CD4-positive, alpha-beta T cell (primary cell): Measurements from ENCODE around the gene TMEM11. TPM values are rescaled to one million over a fixed set of nuclear protein-coding genes. Genes with fewer than 3 reads are reported as not detected.

Experiments used
- ATAC-seq: fragments of 200-7000 bp; cut with Tn5 transposase; one replicate; pipeline ENCODE4 v1.10.0; 2022; ENCODE audit warnings: mild to moderate bottlenecking; ENCODE audit not compliant: poor library complexity
- CTCF ChIA-PET: fragments of 350-600 bp; sonication (Branson Sonifier 250); formaldehyde crosslinking; loops from one replicate; lab custom pipeline; 2021; ENCODE audit warnings: antibody characterized with exemption, inconsistent platforms; lab: Charles Lee
- POLR2A ChIA-PET: fragments of 350-600 bp; sonication (Branson Sonifier 250); formaldehyde crosslinking; loops from one replicate; lab custom pipeline; 2021; ENCODE audit warnings: antibody characterized with exemption, inconsistent platforms; lab: Charles Lee
- DNase-seq, 14 experiments: peaks; one replicate each; pipeline ENCODE4 v3.0.0-alpha.2; 2013 to 2020; ENCODE audit warnings: mixed read lengths in 2 of 14
- H3K27ac ChIP-seq, 2 donors: one replicate each; pipeline versions ENCODE4 v1.5.1 to v1.7.0; 2013; ENCODE audit warnings: low read length in 2 of 2, low read depth in 1 of 2, mild to moderate bottlenecking in 1 of 2
- H3K27me3 ChIP-seq, 2 experiments: 1 replicate in 1 of 2; 2 replicates in 1 of 2; pipeline versions ENCODE4 v1.6.1 to v1.7.0; 2013; ENCODE audit warnings: low read length in 2 of 2, control low read depth in 1 of 2, mild to moderate bottlenecking in 1 of 2, moderate library complexity in 1 of 2; ENCODE audit not compliant: insufficient read depth in 2 of 2, control insufficient read depth in 1 of 2
- H3K36me3 ChIP-seq: one replicate; pipeline ENCODE4 v1.6.1; 2013; ENCODE audit warnings: low read length, control low read depth; ENCODE audit not compliant: insufficient read depth
- H3K4me1 ChIP-seq: one replicate; pipeline ENCODE4 v1.6.1; 2013; ENCODE audit warnings: low read length, control low read depth; ENCODE audit not compliant: insufficient read depth
- H3K4me3 ChIP-seq: one replicate; pipeline ENCODE4 v1.5.1; 2013; ENCODE audit warnings: mild to moderate bottlenecking, low read length, moderate library complexity
- H3K9me3 ChIP-seq, 2 experiments: 1 replicate in 1 of 2; 2 replicates in 1 of 2; pipeline versions ENCODE4 v1.6.1 to v1.7.0; 2013; ENCODE audit warnings: low read length in 2 of 2, mild to moderate bottlenecking in 2 of 2, control low read depth in 1 of 2, moderate library complexity in 1 of 2; ENCODE audit not compliant: control insufficient read depth in 1 of 2, insufficient read depth in 1 of 2
- H3K27ac Mint-ChIP-seq: one replicate; pipeline ENCODE4 v1.8.0; 2020; ENCODE audit warnings: mixed read lengths
- H3K27me3 Mint-ChIP-seq: one replicate; pipeline ENCODE4 v1.8.0; 2021; ENCODE audit warnings: mixed read lengths
- H3K36me3 Mint-ChIP-seq: one replicate; pipeline ENCODE4 v1.8.0; 2021; ENCODE audit warnings: low read depth, mixed read lengths
- H3K4me1 Mint-ChIP-seq: one replicate; pipeline ENCODE4 v1.8.0; 2021; ENCODE audit warnings: low read depth, mixed read lengths
- H3K4me3 Mint-ChIP-seq: one replicate; pipeline ENCODE4 v1.8.0; 2020; ENCODE audit warnings: mild to moderate bottlenecking, mixed read lengths
- H3K9me3 Mint-ChIP-seq: one replicate; pipeline ENCODE4 v1.8.0; 2020; ENCODE audit warnings: mixed read lengths
- CTCF ChIP-seq: fragments of 200-600 bp; IDR thresholded peaks from one replicate; pipeline ENCODE4 v1.8.0; 2022; ENCODE audit warnings: antibody characterized with exemption, mild to moderate bottlenecking
- intact Hi-C, 2 experiments: fragments of 100-400 bp; cut with DNase I in 1 of 2; cut with micrococcal nuclease in 1 of 2; formaldehyde crosslinking; loops; one replicate each; pipeline versions ENCODE4 v1.15.1 to v1.9.0; 2023 to 2025; cut with DNase I, micrococcal nuclease
- total RNA-seq, 174 experiments: library from RNA in 2 of 174; stranded (reverse) in 2 of 174; gene quantifications; one replicate each; pipeline ENCODE4 v1.2.3 and lab custom pipeline; 2021 to 2026

TMEM11 gene
- total RNA-seq, 2 experiments from 2014 or later: 17.8 to 19.2 TPM

GRCh38 chr17:21168555-21168865, 45.5 kb downstream of the TMEM11 start:
- no peak for ATAC-seq
- POLR2A ChIA-PET: no interaction called here
- no peaks in the 10 kb centered on the region for H3K9me3 ChIP-seq
- Mint-ChIP-seq H3K36me3 (peaks cover 13% of the 10 kb centered on the region), H3K27ac (no peak overlapping the region), H3K4me3 (no peak overlapping the region), H3K4me1 (no peaks in the 10 kb centered on the region), H3K27me3 (no peaks in the 10 kb centered on the region), H3K9me3 (no peaks in the 10 kb centered on the region)
- no peak overlapping the region for H3K27ac ChIP-seq
- intact Hi-C loops: no loop called here
- no peaks in the 10 kb centered on the region for H3K27me3 ChIP-seq
- no peak overlapping the region for H3K4me3 ChIP-seq
- no peaks in the 10 kb centered on the region for H3K4me1 ChIP-seq
- CTCF ChIA-PET: no interaction called here
- TF ChIP-seq CTCF: no peak
- peaks cover 11% of the 10 kb centered on the region for H3K36me3 ChIP-seq
- no peak for DNase-seq

- ATAC-seq (no peak), DNase-seq (no peak)
- no peak overlapping the region for H3K27ac Mint-ChIP-seq
- no peaks in the 10 kb centered on the region for H3K9me3 ChIP-seq
- H3K4me3 ChIP-seq: no peak overlapping the region
- H3K27ac ChIP-seq: no peak overlapping the region
- ChIA-PET POLR2A (no interaction called here), CTCF (no interaction called here)
- peaks cover 3% of the 10 kb centered on the region for H3K4me1 Mint-ChIP-seq
- TF ChIP-seq CTCF: no peak
- no peaks in the 10 kb centered on the region for H3K27me3 ChIP-seq
- intact Hi-C loops: no loop called here
- peaks cover 6% of the 10 kb centered on the region for H3K36me3 Mint-ChIP-seq
- H3K9me3 Mint-ChIP-seq: no peaks in the 10 kb centered on the region
- H3K27me3 Mint-ChIP-seq: no peaks in the 10 kb centered on the region
- H3K36me3 ChIP-seq: no peaks in the 10 kb centered on the region
- no peak overlapping the region for H3K4me3 Mint-ChIP-seq
- no peaks in the 10 kb centered on the region for H3K4me1 ChIP-seq
These were observed 46.7 kb downstream of the TMEM11 start for GRCh38 chr17:21167303-21167702.

- H3K36me3 ChIP-seq: no peaks in the 10 kb centered on the region
- H3K9me3 ChIP-seq: no peaks in the 10 kb centered on the region
- Mint-ChIP-seq H3K36me3 (peaks cover 2% of the 10 kb centered on the region), H3K27ac (no peak overlapping the region), H3K9me3 (no peaks in the 10 kb centered on the region), H3K4me3 (no peak overlapping the region), H3K27me3 (no peaks in the 10 kb centered on the region), H3K4me1 (peaks cover 5% of the 10 kb centered on the region)
- ATAC-seq: no peak
- CTCF ChIA-PET: no interaction called here
- no peaks in the 10 kb centered on the region for H3K27me3 ChIP-seq
- POLR2A ChIA-PET: no interaction called here
- no peak overlapping the region for H3K27ac ChIP-seq
- no peak for TF ChIP-seq CTCF
- DNase-seq: no peak
- no peak overlapping the region for H3K4me3 ChIP-seq
- intact Hi-C loops: no loop called here
- H3K4me1 ChIP-seq: no peaks in the 10 kb centered on the region
These were observed 47.3 kb downstream of the TMEM11 start for GRCh38 chr17:21166595-21167210.
